ENCODE data around the gene S100A10.

DNA sequence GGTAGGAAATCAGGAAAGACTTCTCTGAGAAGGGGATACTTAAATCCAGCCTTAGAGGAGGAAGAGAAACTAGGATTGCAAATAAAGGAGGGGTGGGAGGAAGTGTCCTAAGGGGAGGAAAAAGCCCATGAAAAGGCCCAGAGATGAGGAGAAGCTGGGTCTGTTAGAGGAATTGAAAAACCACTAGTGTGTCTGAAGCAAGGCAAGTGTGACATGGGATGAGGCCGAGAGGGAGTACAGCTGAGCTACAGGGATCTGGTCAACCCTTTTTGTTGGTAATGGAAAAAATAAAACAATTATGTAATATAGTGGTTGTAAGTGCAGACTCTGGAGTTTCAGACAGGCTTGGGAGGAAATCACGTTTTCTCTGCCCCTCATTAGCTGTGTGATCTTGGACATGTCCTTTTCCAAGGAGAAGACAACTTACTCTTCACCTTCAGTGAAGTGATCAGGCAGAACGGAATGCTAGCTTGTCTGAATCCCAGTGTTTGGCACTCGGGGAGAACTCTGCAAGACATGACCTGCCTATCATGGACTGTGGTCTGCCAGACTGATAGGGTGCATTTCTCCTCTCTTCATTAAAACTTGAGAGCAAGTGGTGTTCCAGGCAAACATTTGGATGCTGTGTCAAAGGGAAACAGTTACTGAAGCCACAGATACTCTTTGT lies 7.4 kb upstream of the S100A10 start:
- no peak for TF ChIP-seq POLR2A (IDR thresholded peaks at IDR 0.05)
- TF ChIP-seq, protein P1, sequence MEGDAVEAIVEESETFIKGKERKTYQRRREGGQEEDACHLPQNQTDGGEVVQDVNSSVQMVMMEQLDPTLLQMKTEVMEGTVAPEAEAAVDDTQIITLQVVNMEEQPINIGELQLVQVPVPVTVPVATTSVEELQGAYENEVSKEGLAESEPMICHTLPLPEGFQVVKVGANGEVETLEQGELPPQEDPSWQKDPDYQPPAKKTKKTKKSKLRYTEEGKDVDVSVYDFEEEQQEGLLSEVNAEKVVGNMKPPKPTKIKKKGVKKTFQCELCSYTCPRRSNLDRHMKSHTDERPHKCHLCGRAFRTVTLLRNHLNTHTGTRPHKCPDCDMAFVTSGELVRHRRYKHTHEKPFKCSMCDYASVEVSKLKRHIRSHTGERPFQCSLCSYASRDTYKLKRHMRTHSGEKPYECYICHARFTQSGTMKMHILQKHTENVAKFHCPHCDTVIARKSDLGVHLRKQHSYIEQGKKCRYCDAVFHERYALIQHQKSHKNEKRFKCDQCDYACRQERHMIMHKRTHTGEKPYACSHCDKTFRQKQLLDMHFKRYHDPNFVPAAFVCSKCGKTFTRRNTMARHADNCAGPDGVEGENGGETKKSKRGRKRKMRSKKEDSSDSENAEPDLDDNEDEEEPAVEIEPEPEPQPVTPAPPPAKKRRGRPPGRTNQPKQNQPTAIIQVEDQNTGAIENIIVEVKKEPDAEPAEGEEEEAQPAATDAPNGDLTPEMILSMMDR (IDR thresholded peaks at IDR 0.05), result no peak
